Measurements from ENCODE around the gene CHMP4A.

CHMP4A gene

GRCh38 chr14:24238123-24238522, 24.8 kb upstream of the CHMP4A start:
- no peak overlapping the region for H3K4me3 ChIP-seq (ENCODE audit: low read depth, low read length)
- TF ChIP-seq, protein P1, sequence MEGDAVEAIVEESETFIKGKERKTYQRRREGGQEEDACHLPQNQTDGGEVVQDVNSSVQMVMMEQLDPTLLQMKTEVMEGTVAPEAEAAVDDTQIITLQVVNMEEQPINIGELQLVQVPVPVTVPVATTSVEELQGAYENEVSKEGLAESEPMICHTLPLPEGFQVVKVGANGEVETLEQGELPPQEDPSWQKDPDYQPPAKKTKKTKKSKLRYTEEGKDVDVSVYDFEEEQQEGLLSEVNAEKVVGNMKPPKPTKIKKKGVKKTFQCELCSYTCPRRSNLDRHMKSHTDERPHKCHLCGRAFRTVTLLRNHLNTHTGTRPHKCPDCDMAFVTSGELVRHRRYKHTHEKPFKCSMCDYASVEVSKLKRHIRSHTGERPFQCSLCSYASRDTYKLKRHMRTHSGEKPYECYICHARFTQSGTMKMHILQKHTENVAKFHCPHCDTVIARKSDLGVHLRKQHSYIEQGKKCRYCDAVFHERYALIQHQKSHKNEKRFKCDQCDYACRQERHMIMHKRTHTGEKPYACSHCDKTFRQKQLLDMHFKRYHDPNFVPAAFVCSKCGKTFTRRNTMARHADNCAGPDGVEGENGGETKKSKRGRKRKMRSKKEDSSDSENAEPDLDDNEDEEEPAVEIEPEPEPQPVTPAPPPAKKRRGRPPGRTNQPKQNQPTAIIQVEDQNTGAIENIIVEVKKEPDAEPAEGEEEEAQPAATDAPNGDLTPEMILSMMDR (IDR thresholded peaks at IDR 0.05; ENCODE audit: low read depth, low read length, missing control alignments), result no peak
- no peak for DNase-seq (ENCODE audit: low read depth)

- TF ChIP-seq, protein P1 (IDR thresholded peaks at IDR 0.05; ENCODE audit: low read depth, low read length, missing control alignments), result no peak
- no peak for DNase-seq (ENCODE audit: low read depth)
- no peak overlapping the region for H3K4me3 ChIP-seq (ENCODE audit: low read depth, low read length)
These were observed 24.2 kb upstream of the CHMP4A start for GRCh38 chr14:24237463-24237955.

- no peak for DNase-seq (ENCODE audit: low read depth)
- TF ChIP-seq, protein P1 (IDR thresholded peaks at IDR 0.05; ENCODE audit: low read depth, low read length, missing control alignments), result no peak
- H3K4me3 ChIP-seq (ENCODE audit: low read depth, low read length), result no peak overlapping the region
These were observed 23.6 kb upstream of the CHMP4A start for GRCh38 chr14:24236689-24237462.

DNA sequence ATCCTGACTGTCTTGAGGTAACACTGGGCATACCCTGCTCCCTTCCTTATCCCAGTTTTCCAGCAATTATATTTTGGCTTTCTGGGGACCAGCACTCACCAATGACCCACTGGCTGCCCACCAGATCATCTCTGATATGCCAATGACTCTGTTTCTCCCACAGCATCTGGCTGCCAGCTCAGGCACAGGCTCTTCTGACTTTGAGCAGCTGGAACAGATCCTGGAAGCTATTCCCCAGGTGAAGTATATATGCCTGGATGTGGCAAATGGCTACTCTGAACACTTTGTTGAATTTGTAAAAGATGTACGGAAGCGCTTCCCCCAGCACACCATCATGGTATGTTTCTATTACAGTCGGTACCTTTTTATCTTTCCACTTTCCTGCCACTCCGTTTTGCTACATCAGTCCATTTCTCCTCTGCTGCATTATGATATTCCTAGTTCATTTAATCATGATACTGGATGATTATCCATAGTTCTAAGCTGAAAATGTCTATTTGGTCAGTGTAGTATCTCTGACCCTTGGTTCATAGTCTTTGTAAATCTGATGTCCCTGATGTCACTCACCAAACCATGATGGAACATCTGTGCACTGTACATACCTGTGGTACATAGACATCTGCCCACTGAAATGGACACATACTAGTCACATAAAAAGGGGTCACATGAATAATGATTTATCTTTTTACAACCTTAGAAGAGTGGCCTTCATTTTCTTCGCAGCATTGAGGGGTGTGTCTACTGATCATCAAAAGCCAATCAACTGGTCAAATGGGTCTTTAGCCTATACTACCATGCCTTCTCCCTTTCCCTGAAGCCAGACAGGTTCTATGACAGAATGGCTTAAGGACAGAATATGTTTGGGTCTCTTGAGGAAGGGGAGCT, 22.8 kb upstream of the CHMP4A start:
- TF ChIP-seq, protein P1 (IDR thresholded peaks at IDR 0.05; ENCODE audit: low read depth, low read length, missing control alignments), result no peak
- no peak for DNase-seq (ENCODE audit: low read depth)
- no peak overlapping the region for H3K4me3 ChIP-seq (ENCODE audit: low read depth, low read length)

DNA sequence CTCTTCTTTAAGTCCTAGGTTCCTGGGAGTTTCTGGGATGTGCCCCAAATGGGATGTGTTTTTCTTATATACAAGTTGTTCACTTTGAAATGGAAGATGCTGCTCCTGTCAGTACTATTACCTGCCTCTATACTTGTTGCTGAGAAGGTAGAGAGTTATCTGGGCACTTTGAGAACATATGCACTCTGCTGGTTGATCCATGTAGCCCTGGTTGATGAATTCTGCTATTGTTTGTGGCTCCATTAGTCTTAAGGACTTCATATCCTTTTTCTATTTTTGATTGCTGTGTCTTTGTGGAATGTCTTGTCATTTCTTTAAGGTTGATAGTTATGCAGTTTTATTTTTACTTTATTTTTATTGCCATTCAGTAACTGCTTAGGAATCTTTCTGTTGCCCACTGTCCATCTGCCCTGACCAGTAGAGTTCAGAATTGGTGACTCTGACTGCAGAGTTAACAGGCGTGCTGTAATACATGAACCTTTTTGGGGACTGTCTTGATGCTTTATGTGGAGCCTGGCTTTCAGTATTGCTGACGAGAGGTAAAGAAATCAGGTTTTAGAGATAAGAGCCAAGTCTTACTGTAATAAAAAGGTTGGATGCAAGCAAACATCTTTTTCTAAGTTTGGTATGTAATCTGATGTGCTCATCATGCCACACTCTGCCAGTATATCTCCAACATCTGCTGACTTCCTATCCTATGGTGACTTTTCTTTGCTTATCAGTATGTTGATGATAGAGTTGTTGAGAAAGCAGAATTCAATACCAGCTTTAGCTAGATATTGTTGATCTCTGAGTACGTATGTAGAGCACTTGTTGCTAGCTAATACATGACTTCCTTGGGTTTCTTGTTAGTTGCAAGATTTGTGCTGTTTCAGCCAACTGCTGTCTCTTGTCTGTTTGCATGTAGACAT, 21.1 kb upstream of the CHMP4A start:
- DNase-seq (ENCODE audit: low read depth), result no peak
- no peak overlapping the region for H3K4me3 ChIP-seq (ENCODE audit: low read depth, low read length)
- TF ChIP-seq, protein P1 (IDR thresholded peaks at IDR 0.05; ENCODE audit: low read depth, low read length, missing control alignments), result no peak

DNA sequence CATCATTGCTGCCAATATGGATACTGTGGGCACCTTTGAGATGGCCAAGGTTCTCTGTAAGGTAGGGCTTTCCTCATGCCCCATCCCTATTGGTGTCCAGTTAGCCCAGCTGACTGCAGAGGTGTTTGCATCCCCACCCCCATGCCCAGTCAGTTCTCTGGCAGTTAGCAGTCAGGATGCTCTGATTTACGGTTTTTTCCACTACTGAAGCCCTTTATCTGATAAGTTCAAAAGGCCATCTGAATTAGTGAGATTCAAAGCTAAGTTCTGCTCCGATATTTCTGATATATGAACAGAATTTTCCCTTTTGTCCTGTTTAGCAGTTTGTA, 20.2 kb upstream of the CHMP4A start:
- TF ChIP-seq, protein P1 (IDR thresholded peaks at IDR 0.05; ENCODE audit: low read depth, low read length, missing control alignments), result no peak
- no peak for DNase-seq (ENCODE audit: low read depth)

More for the DNA sequence above, 20.2 kb upstream of the CHMP4A start:
- H3K4me3 ChIP-seq (ENCODE audit: low read depth, low read length), result peak overlapping the region; percentile 83
